ENCODE measurements around the gene FAAP24.
"Not testable (repeated sequence)": the region's sequence is repeated elsewhere in the genome, so short reads cannot be mapped to it uniquely, and the experiment has no call there.

FAAP24 gene

GRCh38 chr19:32998722-32999121 is 26.7 kb downstream of the FAAP24 start:
- DNase-seq (ENCODE audit: low spot score) = no peak

- no peak for DNase-seq (ENCODE audit: low spot score)
These were observed 28.5 kb downstream of the FAAP24 start for GRCh38 chr19:33000510-33000909.

GRCh38 chr19:33000910-33001309 is 28.9 kb downstream of the FAAP24 start:
- no peak for DNase-seq (ENCODE audit: low spot score)

- peak; percentile 25 for DNase-seq (ENCODE audit: low spot score)
These were observed 30.3 kb downstream of the FAAP24 start for GRCh38 chr19:33002126-33002865.

- not testable (repeated sequence) for DNase-seq (ENCODE audit: low spot score)
These were observed 31.5 kb downstream of the FAAP24 start for GRCh38 chr19:33003424-33004024.

GRCh38 chr19:33005440-33005839 is 33.4 kb downstream of the FAAP24 start:
- no peak for DNase-seq (ENCODE audit: low spot score)

GRCh38 chr19:33008738-33009137 is 36.7 kb downstream of the FAAP24 start:
- no peak for DNase-seq (ENCODE audit: low spot score)

GRCh38 chr19:33010891-33011290 is 38.8 kb downstream of the FAAP24 start:
- DNase-seq (ENCODE audit: low spot score) = not testable (repeated sequence)

- DNase-seq (ENCODE audit: low spot score) = no peak
These were observed 50.6 kb downstream of the FAAP24 start for GRCh38 chr19:33022472-33023116.

- DNase-seq (ENCODE audit: low spot score) = no peak
These were observed 52.4 kb downstream of the FAAP24 start for GRCh38 chr19:33024398-33024797.

- DNase-seq (ENCODE audit: low spot score) = not testable (repeated sequence)
These were observed 53.6 kb downstream of the FAAP24 start for GRCh38 chr19:33025468-33026238.

GRCh38 chr19:33026602-33027001 is 54.6 kb downstream of the FAAP24 start:
- DNase-seq (ENCODE audit: low spot score) = not testable (repeated sequence)

All from Ammon's horn (tissue), 1 donor.